BJ (cell line): ENCODE data around the gene YBX1. TPM values are rescaled to one million over a fixed set of nuclear protein-coding genes. Genes with fewer than 3 reads are reported as not detected.

Experiments used
- CTCF ChIA-PET: fragments of 350-600 bp; formaldehyde crosslinking; extraction: SDS; loops from one replicate; lab custom pipeline; 2021; ENCODE audit warnings: antibody characterized with exemption, inconsistent platforms; lab: Yijun Ruan, JAX
- POLR2A ChIA-PET: fragments of 300-600 bp; sonication (Branson Sonifier 250); formaldehyde crosslinking; extraction: SDS; loops from one replicate; lab custom pipeline; 2021; ENCODE audit warnings: antibody characterized with exemption; lab: Charles Lee
- DNase-seq: peaks from one replicate; pipeline ENCODE4 v3.0.0-alpha.2; 2011; ENCODE audit warnings: low read depth
- H3K27me3 ChIP-seq: 2 replicates; pipeline ENCODE4 v1.6.0; 2011; ENCODE audit warnings: low read length; ENCODE audit not compliant: control insufficient read depth, insufficient read depth
- H3K36me3 ChIP-seq: 2 replicates; pipeline ENCODE4 v1.5.1; 2011; ENCODE audit warnings: low read length; ENCODE audit not compliant: control insufficient read depth, insufficient read depth
- H3K4me3 ChIP-seq: 2 replicates; pipeline ENCODE4 v1.5.1; 2011; ENCODE audit warnings: low read depth, mild to moderate bottlenecking, control low read depth, low read length
- polyA plus RNA-seq: library from polyadenylated mRNA; depleted of rRNA; stranded (reverse); fragments of >200 nt; gene quantifications from 2 replicates; pipeline ENCODE4 v1.2.3, GENCODE V29; 2011
- TF ChIP-seq, protein P1 (sequence below): IDR thresholded peaks from 2 replicates; pipeline ENCODE4 v1.5.1; 2011; ENCODE audit warnings: low read depth, mild to moderate bottlenecking, control low read depth, inconsistent platforms, low read length, moderate library complexity; ENCODE audit not compliant: insufficient read depth

The YBX1 gene
- polyA plus RNA-seq, 1 experiment: 387 TPM

DNA sequence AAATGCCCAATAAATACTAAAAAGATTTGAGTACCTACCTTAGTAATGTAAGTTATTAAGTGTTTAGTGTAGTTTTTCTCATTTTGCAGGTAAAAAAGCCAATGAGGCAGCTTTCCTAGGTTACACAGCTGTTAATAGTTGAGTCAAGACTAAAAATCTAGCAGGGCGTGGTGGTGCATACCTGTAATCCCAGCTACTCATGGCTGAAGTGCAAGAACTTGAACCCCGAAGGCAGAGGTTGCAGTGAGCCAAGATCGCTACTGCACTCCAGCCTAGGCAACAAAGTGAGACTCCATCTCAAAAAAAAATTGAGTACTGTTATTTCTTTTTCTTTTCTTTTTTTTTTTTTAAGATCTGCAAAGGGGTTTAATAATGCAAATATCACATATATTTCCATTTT is 7.7 kb downstream of the YBX1 start:
- TF ChIP-seq, protein P1, sequence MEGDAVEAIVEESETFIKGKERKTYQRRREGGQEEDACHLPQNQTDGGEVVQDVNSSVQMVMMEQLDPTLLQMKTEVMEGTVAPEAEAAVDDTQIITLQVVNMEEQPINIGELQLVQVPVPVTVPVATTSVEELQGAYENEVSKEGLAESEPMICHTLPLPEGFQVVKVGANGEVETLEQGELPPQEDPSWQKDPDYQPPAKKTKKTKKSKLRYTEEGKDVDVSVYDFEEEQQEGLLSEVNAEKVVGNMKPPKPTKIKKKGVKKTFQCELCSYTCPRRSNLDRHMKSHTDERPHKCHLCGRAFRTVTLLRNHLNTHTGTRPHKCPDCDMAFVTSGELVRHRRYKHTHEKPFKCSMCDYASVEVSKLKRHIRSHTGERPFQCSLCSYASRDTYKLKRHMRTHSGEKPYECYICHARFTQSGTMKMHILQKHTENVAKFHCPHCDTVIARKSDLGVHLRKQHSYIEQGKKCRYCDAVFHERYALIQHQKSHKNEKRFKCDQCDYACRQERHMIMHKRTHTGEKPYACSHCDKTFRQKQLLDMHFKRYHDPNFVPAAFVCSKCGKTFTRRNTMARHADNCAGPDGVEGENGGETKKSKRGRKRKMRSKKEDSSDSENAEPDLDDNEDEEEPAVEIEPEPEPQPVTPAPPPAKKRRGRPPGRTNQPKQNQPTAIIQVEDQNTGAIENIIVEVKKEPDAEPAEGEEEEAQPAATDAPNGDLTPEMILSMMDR: no peak
- no peak for DNase-seq
- ChIA-PET POLR2A (interaction anchor here (0.6 to 1.3 kb wide), 2 partner anchors 11 to 356 kb away, joined by 3 read pairs; no protein-coding TSS in a partner anchor), CTCF (interaction anchor here (0.9 to 1.6 kb wide), 2 partner anchors 67 to 69 kb away, joined by 3 read pairs; no protein-coding TSS in a partner anchor)
- Histone ChIP-seq H3K27me3 (no peaks in the 10 kb centered on the region), H3K4me3 (no peak overlapping the region), H3K36me3 (no peaks in the 10 kb centered on the region)

DNA sequence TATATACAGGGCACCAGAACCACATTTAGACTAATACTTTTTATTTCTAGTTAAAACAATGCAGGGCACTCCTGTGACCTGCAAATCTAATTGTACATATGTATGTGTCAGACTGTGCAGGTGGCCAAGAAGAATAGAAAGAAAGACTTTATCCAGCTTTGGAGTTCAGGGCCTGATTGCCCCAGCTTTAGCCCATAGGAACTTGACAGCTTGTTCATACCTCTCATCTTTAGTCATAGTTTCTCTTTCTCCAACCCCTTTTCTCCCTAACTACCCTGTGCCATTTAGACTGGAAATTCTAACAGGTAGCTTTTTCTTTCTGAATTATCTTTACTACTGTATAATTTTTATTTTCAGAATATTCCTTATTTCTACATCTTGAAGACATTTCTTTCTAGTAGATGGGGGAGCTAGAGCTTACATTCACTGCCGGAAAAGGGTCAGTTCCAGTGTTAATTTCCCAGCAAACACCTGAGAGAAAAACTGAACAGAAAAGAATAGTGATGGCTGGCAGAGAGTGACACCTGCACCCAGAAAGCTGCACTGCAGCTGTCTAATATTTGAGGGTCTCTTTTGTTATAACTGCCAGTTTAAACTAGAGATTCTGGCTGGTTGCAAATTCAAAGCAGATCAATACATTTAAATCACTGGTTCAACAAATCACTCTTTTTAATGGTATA is 8.4 kb downstream of the YBX1 start:
- Histone ChIP-seq H3K4me3 (no peak overlapping the region), H3K36me3 (no peaks in the 10 kb centered on the region), H3K27me3 (no peaks in the 10 kb centered on the region)
- POLR2A ChIA-PET: interaction anchor here (0.6 kb wide), 1 partner anchor 357 kb away, joined by 3 read pairs; no protein-coding TSS in a partner anchor
- no peak for DNase-seq
- CTCF ChIA-PET: interaction anchor here (0.9 to 1.0 kb wide), 2 partner anchors 9 to 69 kb away, joined by 3 to 4 read pairs; no protein-coding TSS in a partner anchor
- TF ChIP-seq, protein P1: no peak

DNA sequence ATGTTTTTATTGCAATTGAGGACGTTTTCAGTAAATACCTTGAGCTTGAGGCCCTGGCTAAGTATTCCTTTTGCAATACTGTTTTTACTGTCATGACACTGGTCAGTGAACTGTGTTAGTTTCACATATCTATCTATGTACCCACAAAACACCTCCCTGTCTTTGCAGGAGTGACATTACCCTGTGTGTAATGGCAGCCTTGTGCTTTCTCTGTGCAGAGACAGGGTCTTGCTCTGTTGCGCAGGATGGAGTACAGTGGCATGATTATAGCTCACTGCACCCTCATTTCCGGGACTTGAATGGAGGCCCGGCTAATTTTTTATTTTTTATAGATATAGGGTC is 8.9 kb downstream of the YBX1 start:
- H3K27me3 ChIP-seq: no peaks in the 10 kb centered on the region
- no peak overlapping the region for H3K4me3 ChIP-seq
- no peaks in the 10 kb centered on the region; the same call in 1 of the 2 replicates for H3K36me3 ChIP-seq
- POLR2A ChIA-PET: no interaction called here
- CTCF ChIA-PET: interaction anchor here (1.0 kb wide), 1 partner anchor 10 kb away, joined by 4 read pairs; no protein-coding TSS in a partner anchor
- TF ChIP-seq, protein P1: no peak
- DNase-seq: no peak

DNA sequence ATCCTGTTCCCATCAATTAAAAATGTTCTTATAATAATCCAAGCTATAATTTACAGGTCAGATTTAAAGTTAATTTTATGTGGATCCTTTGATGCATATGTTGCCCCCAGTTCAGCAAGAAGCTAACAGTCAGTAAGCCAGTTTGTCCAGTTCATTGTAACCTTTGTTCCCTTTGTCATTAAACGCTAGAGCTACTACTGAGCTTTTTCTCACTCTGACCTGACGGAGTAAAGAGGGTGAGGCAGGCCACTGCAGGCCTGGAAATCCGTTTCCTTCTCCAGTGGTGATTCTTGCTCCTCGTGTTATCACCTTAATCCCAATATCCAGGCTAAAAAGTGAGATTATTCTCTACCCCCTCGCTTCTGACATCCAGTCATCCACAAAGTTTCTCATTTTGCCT is 10.2 kb downstream of the YBX1 start:
- ChIA-PET POLR2A (no interaction called here), CTCF (interaction anchor here (0.9 kb wide), 1 partner anchor 55 kb away, joined by 3 read pairs; no protein-coding TSS in a partner anchor)
- TF ChIP-seq, protein P1: no peak

DNA sequence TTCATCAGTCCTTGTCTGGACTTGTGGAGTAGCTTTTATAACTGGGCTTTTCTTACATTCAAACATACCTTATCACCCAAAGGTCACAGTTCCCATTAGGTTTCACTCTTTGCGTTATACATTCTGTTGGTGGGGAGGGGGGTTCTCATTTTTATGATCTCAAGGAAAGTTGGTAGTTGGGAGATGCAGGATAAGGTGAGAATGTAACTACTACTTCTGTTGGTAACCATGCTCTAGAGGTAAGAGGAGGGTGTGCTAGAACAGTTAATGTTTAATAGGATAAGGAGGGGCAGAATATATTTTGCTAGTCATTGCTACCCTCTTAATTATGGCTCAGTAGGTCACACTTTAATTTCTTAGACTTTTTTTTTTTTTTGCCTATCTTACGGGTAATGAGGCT is 10.7 kb downstream of the YBX1 start:
- TF ChIP-seq, protein P1: no peak
- DNase-seq: no peak
- H3K36me3 ChIP-seq: peaks cover 3% of the 10 kb centered on the region
- no peaks in the 10 kb centered on the region for H3K27me3 ChIP-seq
- POLR2A ChIA-PET: no interaction called here
- H3K4me3 ChIP-seq: no peak overlapping the region
- CTCF ChIA-PET: interaction anchor here (0.9 kb wide), 1 partner anchor 56 kb away, joined by 3 read pairs; no protein-coding TSS in a partner anchor

More for the DNA sequence above, 10.2 kb downstream of the YBX1 start:
- Histone ChIP-seq H3K4me3 (no peak overlapping the region), H3K36me3 (peaks cover 3% of the 10 kb centered on the region), H3K27me3 (no peaks in the 10 kb centered on the region)
- DNase-seq: no peak
